K562 (cell line): ENCODE results near the gene PGLYRP4. TPM values are rescaled to one million over a fixed set of nuclear protein-coding genes. Genes with fewer than 3 reads are reported as not detected.

Experiments
- ATAC-seq: fragments of 200-7000 bp; cut with Tn5 transposase; 3 replicates; pipeline ENCODE4 v1.9.1; 2020; ENCODE audit warnings: moderate library complexity
- BruUV-seq: library from RNA; stranded (reverse); fragments of 400-500 nt; replicated peaks from 2 replicates; lab custom pipeline; 2021; lab: Mats Ljungman, UMichigan
- CTCF ChIA-PET: fragments of 300-600 bp; formaldehyde crosslinking; extraction: SDS; loops from one replicate; lab custom pipeline; 2021; ENCODE audit warnings: low intra/inter-chr PET ratio; lab: Yijun Ruan, JAX
- POLR2A ChIA-PET: fragments of 300-600, 350-650 bp; sonication (Branson Sonifier 250); formaldehyde crosslinking; extraction: SDS; loops from one replicate; lab custom pipeline; 2021; ENCODE audit warnings: antibody characterized with exemption, inconsistent platforms; lab: Yijun Ruan, JAX
- DNase-seq, 4 experiments: peaks; one replicate each; pipeline versions ENCODE4 v3.0.0 to v3.0.0-alpha.2; 2011 to 2018; ENCODE audit warnings: low spot score in 3 of 4, mixed read lengths in 3 of 4; ENCODE audit errors: extremely low read depth in 1 of 4
- FAIRE-seq: peaks from 2 replicates; lab custom pipeline; 2011; peaks lifted over from hg19 to GRCh38; lab: Jason Lieb, UNC
- H2AFZ ChIP-seq: 2 replicates; pipeline ENCODE4 v1.6.0; 2011; ENCODE audit warnings: low read depth, low read length, control low read depth, inconsistent platforms
- H3K27ac ChIP-seq: fragments of 200-600 bp; 3 replicates; pipeline ENCODE4 v1.8.0; 2011; ENCODE audit warnings: low read depth, mild to moderate bottlenecking, control low read depth, inconsistent platforms, low read length, moderate library complexity, mixed read lengths; ENCODE audit errors: extremely low read depth
- H3K27me3 ChIP-seq, 2 experiments: fragments of 300-600 bp in 1 of 2; 2 replicates in 1 of 2; 3 replicates in 1 of 2; pipeline versions ENCODE4 v1.6.0 to v1.8.0; 2011; ENCODE audit warnings: inconsistent platforms in 2 of 2, low read length in 2 of 2, mild to moderate bottlenecking in 1 of 2, mixed read lengths in 1 of 2, moderate library complexity in 1 of 2; ENCODE audit not compliant: control insufficient read depth in 2 of 2, insufficient read depth in 2 of 2
- H3K36me3 ChIP-seq: fragments of 300-600 bp; 3 replicates; pipeline ENCODE4 v1.8.0; 2011; ENCODE audit warnings: mild to moderate bottlenecking, low read length, inconsistent platforms; ENCODE audit not compliant: control insufficient read depth, insufficient read depth
- H3K4me1 ChIP-seq, 2 experiments: fragments of 200-600 bp in 1 of 2; replicated peaks in 1 of 2; 2 replicates in 1 of 2; 3 replicates in 1 of 2; pipeline versions ENCODE4 v1.5.1 to v1.8.0; 2011; ENCODE audit warnings: inconsistent platforms in 2 of 2, low read length in 2 of 2, mild to moderate bottlenecking in 1 of 2, mixed read lengths in 1 of 2, moderate library complexity in 1 of 2; ENCODE audit not compliant: control insufficient read depth in 2 of 2, insufficient read depth in 2 of 2
- H3K4me2 ChIP-seq: 2 replicates; pipeline ENCODE4 v1.6.1; 2011; ENCODE audit warnings: low read length, control low read depth, inconsistent platforms, mixed read lengths; ENCODE audit not compliant: insufficient read depth
- H3K4me3 ChIP-seq: fragments of 200-600 bp; sonication (generic), shearing (Covaris generic); 2 replicates; pipeline ENCODE4 v1.5.1; 2016; ENCODE audit warnings: control low read depth, inconsistent platforms
- H3K79me2 ChIP-seq: fragments of 200-600 bp; 3 replicates; pipeline ENCODE4 v1.8.0; 2011; ENCODE audit warnings: low read length, inconsistent platforms; ENCODE audit not compliant: control insufficient read depth, insufficient read depth
- H3K9ac ChIP-seq, 2 experiments: 2 replicates each; pipeline versions ENCODE4 v1.6.0 to v1.6.1; 2011; ENCODE audit warnings: low read depth in 2 of 2, low read length in 2 of 2, control low read depth in 1 of 2, inconsistent platforms in 1 of 2, mild to moderate bottlenecking in 1 of 2, mixed read lengths in 1 of 2; ENCODE audit not compliant: insufficient read depth in 1 of 2
- H3K9me1 ChIP-seq: one replicate; pipeline ENCODE4 v1.6.0; 2011; ENCODE audit warnings: inconsistent platforms, mild to moderate bottlenecking, low read length, moderate library complexity; ENCODE audit not compliant: control insufficient read depth, insufficient read depth
- H3K9me3 ChIP-seq: replicated peaks from 2 replicates; pipeline ENCODE4 v1.5.1; 2011; ENCODE audit warnings: low read depth, low read length, inconsistent platforms; ENCODE audit not compliant: control insufficient read depth, insufficient read depth
- H4K20me1 ChIP-seq: replicated peaks from 2 replicates; pipeline ENCODE4 v1.6.1; 2011; ENCODE audit warnings: low read length, inconsistent platforms, mixed read lengths; ENCODE audit not compliant: control insufficient read depth, insufficient read depth
- ATF4 ChIP-seq: fragments of 450-650 bp; formaldehyde crosslinking; IDR thresholded peaks from 2 replicates; pipeline ENCODE4 v1.4.0; 2022; ENCODE audit warnings: mild to moderate bottlenecking, moderate library complexity
- NCOA4 ChIP-seq: fragments of 450-650 bp; IDR thresholded peaks from 2 replicates; pipeline ENCODE4 v1.6.1; 2018; ENCODE audit warnings: mild to moderate bottlenecking; ENCODE audit not compliant: partially characterized antibody
- NR2C2 ChIP-seq, 2 experiments: fragments of 200-800 bp in 1 of 2; sonication (Bioruptor generic) in 1 of 2; sonication (generic) in 1 of 2; formaldehyde crosslinking in 1 of 2; IDR thresholded peaks; 2 replicates each; pipeline versions ENCODE4 v1.6.1 to v1.8.0; 2016 to 2022; ENCODE audit warnings: mild to moderate bottlenecking in 1 of 2, missing compliant biosample characterization in 1 of 2, missing genetic modification characterization in 1 of 2, missing genetic modification reagents in 1 of 2
- SMAD3 ChIP-seq: fragments of 450-650 bp; formaldehyde crosslinking; conservative IDR thresholded peaks from 2 replicates; pipeline ENCODE4 v1.4.0; 2020; ENCODE audit warnings: mild to moderate bottlenecking
- ZC3H8 ChIP-seq: fragments of 450-650 bp; IDR thresholded peaks from 2 replicates; pipeline ENCODE4 v1.6.1; 2017
- ZKSCAN8 ChIP-seq: fragments of 200-800 bp; sonication (Bioruptor generic); IDR thresholded peaks from 2 replicates; pipeline ENCODE4 v1.6.1; 2016; ENCODE audit warnings: missing genetic modification characterization, missing compliant biosample characterization
- ZNF143 ChIP-seq: sonication (generic); formaldehyde crosslinking; IDR thresholded peaks from 2 replicates; pipeline ENCODE4 v1.9.0; 2022; ENCODE audit warnings: mild to moderate bottlenecking, missing genetic modification reagents
- WGBS: fragments of 100-300 bp; shearing (Covaris generic); methylation state at CpG from one replicate; pipeline ENCODE4 v1.1.6; 2016; ENCODE audit warnings: low coverage, mixed read lengths; ENCODE audit not compliant: insufficient coverage; ENCODE audit errors: missing lambda C conversion rate; 5-methylcytosine and 5-hydroxymethylcytosine counted together
- in situ Hi-C: fragments of 300-500 bp; cut with MboI; formaldehyde crosslinking; loops from 4 replicates; pipeline ENCODE4 v1.15.0; 2018; ENCODE audit warnings: inconsistent platforms, mixed read lengths
- intact Hi-C: fragments of 100-400 bp; cut with micrococcal nuclease; formaldehyde crosslinking; loops from 2 replicates; pipeline ENCODE4 v1.14.2; 2022
- polyA plus RNA-seq, 8 experiments: library from polyadenylated mRNA; depleted of rRNA in 4 of 8; stranded (reverse) in 5 of 8; unstranded in 3 of 8; fragments of >200 nt; fragmentation: Nextera tagmentation in 2 of 8; fragmentation: Illumina TruSeq in 1 of 8; extraction: Ambion mirVana in 2 of 8; extraction: Trizol in 1 of 8; gene quantifications; 2 replicates each; pipeline versions ENCODE4 v1.2.1 to v1.2.3, GENCODE V29; 2011 to 2014; ENCODE audit warnings: inconsistent platforms in 1 of 8, missing spikeins in 1 of 8
- total RNA-seq, 7 experiments: library from RNA; depleted of rRNA in 6 of 7; stranded (reverse); fragments of >200 nt in 6 of 7; fragmentation: Illumina TruSeq in 2 of 7; extraction: Trizol in 2 of 7; gene quantifications; 2 replicates each; pipeline versions ENCODE4 v1.2.1 to v1.2.3, GENCODE V29; 2011 to 2021; ENCODE audit warnings: low replicate concordance in 1 of 7

Gene PGLYRP4
- total and polyA plus RNA-seq, 9 of the 15 experiments (the other 6 are each of a cell fraction or from before 2014, with no cell fraction given) = 0.06 to 0.13 (median 0.11) TPM; not detected in 6

GRCh38 chr1:153358691-153358975 is 10.0 kb upstream of the PGLYRP4 start:
- ChIA-PET CTCF (no interaction called here), POLR2A (no interaction called here)
- Histone ChIP-seq H3K4me3 (no peak overlapping the region), H3K36me3 (no peaks in the 10 kb centered on the region), H3K4me2 (no peak overlapping the region), H3K4me1 (peaks cover 0 to 5% of the 10 kb centered on the region in 2 experiments; a peak in 1 of 5 replicates), H3K27ac (no peak overlapping the region), H3K9ac (no peak overlapping the region), H2AFZ (no peak overlapping the region), H3K9me1 (no peaks in the 10 kb centered on the region), H3K9me3 (no peaks in the 10 kb centered on the region), H3K27me3 (peaks cover 4 to 44% of the 10 kb centered on the region in 2 experiments; a peak in 4 of 5 replicates), H4K20me1 (no peaks in the 10 kb centered on the region; the same call in 1 of the 2 replicates), H3K79me2 (no peaks in the 10 kb centered on the region)
- WGBS = 27% methylated on average over 2 of the region's 3 CpGs
- TF ChIP-seq ZKSCAN8 = no peak
- TF ChIP-seq NR2C2 (CRISPR knock-in tag; IDR thresholded peaks at IDR 0.05) = no peak
- TF ChIP-seq NR2C2 (tag; IDR thresholded peaks at IDR 0.05) = no peak
- no peak for TF ChIP-seq ZNF143 (CRISPR knock-in tag)
- no peak for TF ChIP-seq ATF4 (CRISPR knock-in tag)
- no peak for TF ChIP-seq ZC3H8
- no peak for TF ChIP-seq SMAD3
- TF ChIP-seq NCOA4 = no peak
- intact Hi-C loops = loop anchor here (10.0 kb wide), 2 partner anchors 406 to 626 kb away; partner anchors contain the start of gene RAB13
- no TSS peak for BruUV-seq
- FAIRE-seq (no peak), ATAC-seq (no peak), DNase-seq (no peak)
- in situ Hi-C loops = loop anchor here (10.0 kb wide), 1 partner anchor 396 kb away; no protein-coding TSS in a partner anchor
